Activated CD4-positive, alpha-beta T cell treated with anti-CD3 and anti-CD28 coated beads, Interleukin-2, amount 50 U/mL, for 4 hours (primary cell): ENCODE data around the gene PNPO.

Source experiments
- DNase-seq, 2 experiments: peaks; one replicate each; pipeline ENCODE4 v3.0.0-alpha.2; 2020

Gene PNPO

DNA sequence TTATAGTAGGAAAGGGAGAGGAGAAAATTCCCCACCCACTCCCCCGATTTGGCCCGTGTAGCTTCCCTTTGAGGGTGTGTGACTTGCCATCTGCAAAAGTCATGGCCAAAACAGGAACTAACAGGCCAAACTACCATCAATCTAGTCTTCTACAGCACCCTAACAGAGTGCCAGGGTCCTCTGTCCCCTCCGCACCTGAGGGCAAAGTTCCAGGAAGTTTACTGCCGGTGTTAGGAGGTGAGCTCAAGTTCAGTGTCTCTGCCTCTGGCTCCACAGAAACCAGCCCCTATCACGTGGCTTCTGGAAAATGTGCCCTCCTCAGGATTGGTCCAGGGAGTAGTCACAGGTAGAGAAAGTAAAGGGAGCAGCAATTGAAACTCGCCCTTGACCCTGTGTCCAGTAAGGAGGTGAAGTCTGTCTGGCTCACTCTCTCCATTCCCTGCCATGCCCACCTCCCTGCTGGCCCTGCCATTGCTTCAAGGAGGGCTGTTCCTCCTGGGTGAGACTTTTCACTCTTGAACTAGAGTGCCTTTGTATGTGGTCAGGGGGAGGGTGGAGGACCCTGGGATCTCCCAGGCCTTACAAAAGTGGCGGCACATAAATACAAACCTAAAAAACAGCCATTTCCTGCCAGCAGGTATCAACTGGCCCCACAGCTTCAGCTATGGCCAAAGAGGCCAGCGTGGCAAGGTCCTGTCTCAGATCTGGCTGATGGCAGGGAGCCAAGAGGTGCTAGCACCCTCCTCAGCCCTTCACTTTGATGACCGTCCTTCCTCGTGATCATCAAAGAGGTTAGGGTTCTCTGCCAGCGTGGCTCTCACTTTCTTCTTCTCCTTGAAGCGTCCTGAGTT lies 11.0 kb downstream of the PNPO start:
- no peak for DNase-seq

DNA sequence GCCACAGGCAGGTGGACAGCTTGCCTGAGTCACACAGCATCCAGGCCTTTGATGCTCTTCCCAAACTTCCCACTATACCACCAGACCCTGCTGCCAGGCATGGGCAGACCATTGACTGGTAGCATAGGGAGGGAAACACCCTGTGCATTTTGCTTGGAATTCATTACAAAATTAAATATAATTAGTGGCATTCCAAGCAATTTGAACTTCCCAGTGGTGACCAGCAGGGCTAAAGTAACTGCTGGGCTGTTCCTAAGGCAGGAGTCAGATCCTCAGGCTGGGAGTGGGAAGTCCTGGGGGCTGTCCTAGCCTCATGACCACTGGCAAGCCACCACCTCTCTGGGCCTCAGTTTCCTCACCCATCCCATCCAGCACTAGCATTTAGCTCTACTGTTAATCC lies 12.5 kb downstream of the PNPO start:
- DNase-seq = no peak

DNA sequence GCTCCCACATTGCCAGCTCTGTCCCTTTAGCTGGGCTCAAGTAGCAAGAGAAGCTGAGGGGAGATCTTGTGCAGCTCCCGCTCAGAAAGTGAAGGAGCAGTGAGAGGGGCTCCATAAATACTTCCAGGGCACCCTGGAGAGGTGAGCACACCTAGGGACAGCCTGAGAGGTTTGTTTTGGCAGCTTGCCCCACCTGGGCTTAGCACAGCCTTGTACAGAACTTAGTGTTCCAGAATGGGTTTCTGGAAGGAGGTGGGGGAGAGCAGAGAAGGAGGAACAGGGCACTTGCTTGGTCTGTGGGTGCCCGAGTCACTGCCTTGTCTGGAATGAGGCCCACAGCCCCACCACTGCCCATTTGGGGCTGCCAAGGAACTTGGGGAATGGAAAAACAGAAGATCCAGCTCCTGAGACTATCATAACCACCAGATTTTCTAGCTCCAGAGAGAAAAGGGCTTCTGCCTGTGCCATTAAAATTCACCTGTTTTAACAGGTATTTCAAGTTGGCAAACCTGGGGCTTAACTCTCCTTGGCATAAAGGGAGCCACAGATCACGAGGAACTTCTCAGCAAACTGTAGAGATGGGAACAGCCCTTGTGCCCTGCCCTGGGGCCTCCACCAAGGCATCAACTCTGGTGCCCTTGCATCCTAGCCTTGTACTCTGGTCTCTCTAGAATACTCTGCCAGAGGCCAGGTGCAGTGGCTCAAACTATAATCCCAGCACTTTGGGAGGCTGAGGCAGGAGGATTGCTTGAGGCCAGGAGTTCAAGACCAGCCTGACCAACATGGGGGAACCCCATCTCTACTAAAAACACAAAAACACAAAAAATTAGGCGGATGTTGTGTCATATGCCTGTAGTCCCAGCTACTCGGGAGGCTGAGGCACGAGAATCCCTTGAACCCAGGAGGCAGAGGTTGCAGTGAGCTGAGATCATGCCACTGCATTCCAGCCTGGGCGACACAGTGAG lies 14.4 kb downstream of the PNPO start:
- no peak for DNase-seq

DNA sequence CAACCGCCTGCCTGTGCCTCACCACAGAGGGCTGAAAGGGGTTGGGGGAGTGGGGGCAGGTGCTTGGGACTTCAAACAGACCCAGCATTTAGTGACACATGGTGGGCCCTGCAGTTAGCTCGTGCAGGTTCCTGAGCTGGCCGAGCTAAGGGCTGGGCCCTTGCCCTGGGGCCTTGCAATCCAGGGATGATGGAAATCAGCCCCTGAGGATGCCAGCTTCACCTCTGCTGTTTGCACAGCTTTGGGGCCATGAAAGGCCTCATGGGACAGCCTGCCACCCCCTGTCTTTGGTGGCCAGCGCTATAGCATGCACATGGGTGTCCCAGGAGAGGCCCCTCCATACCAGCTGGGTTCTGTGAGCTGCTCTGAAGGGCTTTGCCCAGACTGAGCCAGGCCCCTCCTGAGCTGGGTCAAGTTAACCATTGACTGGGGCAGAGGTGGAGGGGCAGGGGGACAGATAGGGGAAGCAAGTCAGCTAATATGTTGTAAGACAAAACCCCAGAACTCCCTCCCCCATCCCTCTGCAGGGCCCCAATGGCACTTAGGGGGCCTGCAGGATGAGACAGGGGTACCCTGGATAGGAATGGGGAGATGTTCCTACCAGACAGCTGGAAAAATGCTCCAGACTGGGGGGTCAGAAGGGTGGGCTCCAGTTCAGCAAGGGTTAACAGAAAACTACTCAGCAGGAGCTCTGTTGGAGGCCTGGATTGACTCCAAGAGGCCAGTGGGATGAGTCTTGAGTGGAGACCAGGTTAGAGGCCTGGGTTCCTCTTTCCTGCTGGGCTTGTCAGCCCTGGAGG lies 15.6 kb downstream of the PNPO start:
- DNase-seq = no peak

DNA sequence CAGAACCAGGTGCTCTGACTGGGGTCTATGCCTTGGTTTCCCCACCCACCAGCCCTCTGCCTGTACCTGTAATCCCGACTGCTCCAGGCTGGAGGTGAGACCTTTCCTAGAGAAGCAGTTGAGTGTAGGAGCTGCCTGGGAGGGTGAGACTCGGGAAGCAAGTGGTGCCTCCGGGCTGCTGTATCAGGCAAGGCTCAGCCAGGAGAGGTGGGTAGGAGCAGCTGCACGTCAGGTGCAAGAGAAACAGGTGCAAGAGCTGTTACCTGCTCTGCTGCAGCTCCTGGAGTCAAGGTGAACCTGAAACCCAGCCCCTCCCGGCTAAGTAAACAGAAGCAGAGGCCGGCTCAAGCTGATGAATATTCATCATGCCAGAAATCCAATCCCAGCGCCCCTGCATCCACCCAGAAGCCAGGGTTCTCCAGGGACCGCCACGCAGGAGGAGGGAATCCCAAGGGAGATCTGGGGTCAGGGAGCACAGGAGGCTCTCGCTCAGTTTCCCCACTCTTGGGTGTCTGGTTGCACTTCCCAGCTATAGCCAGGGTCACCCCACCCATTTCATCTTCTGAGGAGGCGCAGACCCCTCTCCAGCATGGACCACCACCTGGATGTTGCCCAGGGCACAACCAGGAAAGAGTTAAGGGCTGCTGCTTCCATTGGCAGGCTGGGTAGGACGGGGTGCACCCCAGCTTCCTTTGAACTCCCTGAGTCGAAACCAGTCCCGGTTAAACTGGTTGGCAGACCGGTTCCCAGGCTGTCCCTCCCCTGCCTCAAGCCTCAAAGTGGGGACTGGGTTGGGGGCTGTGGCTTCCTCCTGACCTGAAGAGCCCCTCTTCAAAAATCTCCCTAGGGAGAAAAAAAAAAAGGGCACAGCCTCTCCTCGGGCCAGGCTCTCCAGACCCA lies 16.5 kb downstream of the PNPO start, which contains the start of gene PRR15L:
Gene PRR15L, minus strand, starts transcription at position 293 of the 900 bp plus-strand sequence. CDS start 4,649 bp downstream, outside the sequence.
- DNase-seq = no peak

DNA sequence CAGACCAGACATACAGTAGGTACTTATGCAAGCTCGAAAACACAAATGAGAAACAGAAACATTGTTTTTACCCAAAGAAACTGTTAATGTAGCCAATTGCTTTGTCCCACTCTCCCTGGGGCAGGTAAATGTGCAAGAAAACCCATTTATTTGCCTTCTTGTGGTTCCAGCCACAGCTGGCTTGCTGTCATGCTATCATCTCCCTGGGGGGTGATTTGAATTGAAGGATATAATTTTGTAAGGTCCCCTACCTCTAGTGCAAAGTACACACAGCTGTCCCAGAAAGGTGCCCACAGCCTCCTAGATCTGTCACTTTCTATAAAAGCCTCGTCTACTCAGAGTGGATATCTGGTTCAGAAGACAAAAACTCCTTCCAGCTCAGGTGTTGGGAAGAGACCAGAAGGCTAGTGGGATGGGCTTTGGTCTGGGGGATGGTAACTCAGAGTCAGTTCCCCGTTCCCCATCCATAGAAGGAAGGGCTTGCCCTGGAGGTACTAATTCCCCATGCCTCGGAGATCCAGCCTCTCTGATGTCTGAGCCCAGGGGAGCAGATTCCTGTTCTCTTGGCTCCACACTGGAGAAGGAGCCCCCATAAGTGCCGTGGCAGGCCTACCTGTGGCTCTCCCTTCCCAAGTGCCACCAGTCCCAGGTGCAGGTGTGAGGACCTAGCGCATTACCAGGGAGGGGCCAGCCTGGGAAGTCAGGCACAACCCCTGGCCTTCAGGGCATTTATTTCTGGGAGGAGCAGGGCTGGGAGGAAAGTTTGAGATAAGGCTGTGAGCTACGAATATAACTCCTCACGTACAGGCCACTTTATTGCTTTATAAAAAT lies 18.7 kb downstream of the PNPO start:
- no peak for DNase-seq

DNA sequence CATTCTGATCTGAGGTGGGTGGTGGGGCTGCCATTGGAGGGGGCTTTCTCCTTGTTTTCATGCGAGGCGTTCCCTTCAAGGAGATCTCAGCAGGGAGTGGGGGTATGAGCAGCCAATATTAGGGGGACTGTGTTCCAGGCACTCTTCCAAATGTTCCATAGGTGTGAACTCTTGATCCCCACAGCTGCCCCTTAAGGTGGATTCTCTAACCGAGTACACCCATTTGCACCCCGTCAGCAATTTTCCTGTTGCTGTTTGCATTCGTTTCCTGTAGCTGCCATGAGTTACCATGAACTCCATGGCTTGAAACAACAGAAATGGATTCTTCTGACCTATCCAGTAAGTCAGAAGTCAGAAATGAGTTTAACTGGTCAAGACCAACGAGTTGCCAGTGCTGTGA lies 20.0 kb downstream of the PNPO start:
- DNase-seq = no peak

DNA sequence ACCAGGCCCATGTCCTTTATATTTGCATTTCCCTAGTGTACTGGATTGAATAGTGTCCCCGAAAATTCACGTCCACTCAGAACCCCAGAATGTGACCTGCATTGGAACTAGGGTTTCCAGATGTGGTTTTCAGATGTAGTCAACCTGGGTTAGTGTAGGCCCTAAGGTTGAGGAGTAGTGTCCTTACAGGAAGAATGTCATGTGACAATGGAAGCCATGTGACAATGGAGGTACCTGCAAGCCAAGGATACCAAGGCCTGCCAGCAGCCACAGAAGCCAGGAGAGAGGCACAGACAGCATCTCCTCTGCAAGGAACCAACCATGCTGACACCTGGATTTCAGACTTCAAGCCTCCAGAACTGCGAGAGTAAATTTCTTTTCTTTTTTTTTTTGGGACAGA lies 21.5 kb downstream of the PNPO start:
- DNase-seq = no peak

DNA sequence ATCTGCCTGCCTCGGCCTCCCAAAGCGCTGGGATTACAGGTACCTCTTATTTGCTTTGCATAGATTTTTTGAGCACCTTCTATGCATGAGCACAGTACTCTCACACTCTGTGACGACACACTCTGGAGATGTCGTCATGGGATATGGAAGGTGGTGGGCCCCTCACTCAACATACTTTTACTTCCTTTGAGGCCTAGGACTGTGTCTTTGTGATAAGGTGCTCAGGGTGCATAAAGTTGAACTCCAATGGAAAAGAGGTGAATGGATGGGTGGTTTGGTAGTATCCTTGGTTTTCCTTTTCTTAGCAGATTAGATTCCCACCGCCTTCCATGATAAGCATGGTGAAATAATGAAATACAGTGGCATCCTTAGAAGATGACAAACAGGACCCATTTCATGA lies 23.5 kb downstream of the PNPO start:
- DNase-seq = no peak

DNA sequence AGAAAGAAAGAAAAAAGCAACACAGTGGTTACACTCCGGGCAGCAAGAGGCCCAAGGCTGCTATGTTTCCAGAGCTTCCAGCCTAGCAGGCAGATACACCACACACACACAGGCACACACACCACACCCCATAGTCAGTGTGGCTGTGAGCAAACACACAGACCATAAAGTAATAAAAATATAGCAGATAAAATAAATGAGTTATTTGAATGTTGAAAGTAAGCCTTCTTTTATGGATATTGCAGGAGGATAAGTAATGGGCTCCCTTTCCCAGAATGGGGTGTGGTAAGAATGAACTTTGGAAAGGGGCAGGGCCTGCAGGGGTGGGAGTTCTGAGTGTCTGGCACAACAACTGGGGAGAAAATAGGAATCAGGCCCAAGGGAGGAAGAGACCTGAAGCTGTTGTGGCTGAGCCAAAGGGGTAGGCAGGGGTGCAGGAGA lies 24.7 kb downstream of the PNPO start:
- DNase-seq = no peak

DNA sequence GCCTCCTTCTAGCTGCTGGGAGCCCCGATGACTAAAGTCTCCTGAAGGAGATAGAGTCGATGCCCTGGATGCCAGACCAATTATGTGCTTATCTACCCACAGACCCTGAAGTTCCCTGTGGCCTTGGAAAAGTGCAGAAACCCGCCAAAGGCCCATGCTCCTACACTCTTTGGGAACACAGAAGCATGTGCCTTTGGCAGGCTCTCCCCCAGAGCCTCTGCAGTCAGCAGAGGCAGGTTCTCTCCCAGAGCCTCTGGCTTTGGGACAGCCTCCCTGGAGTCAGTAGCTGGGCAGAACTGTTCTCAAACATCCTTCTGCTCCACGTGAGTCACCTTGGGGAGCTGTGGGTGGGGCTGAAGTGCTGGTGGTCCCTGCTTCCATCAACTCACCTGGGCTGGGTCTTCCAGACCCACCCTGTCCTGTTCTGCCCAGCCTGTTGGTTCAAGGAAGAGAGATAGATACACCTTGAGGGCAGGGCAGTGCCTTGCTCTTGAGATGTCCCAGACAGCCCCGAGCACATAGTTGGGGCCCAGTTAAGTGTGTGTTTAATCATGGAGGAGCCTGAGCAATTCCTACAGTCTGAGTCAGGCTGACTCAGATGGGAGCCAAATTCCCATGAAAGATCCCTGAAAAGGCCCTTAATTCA lies 26.4 kb downstream of the PNPO start:
- DNase-seq = no peak

DNA sequence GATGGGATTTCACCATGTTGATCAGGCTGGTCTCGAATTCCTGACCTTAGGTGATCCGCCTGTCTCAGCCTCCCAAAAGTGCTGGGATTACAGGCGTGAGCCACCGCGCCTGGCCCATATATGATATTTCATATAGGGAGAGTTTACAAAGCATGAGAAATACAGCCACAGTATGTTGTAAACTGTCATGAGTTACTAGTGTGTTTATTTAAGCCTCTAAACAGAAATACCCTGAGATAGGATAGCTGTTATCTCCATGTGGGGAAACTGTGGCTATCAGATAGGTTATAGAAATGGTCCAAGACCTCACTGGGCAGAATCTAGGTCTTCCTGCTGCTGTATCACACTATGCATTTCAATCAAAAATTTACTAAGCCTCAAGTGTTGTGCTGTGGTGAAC lies 27.5 kb downstream of the PNPO start:
- DNase-seq = no peak

DNA sequence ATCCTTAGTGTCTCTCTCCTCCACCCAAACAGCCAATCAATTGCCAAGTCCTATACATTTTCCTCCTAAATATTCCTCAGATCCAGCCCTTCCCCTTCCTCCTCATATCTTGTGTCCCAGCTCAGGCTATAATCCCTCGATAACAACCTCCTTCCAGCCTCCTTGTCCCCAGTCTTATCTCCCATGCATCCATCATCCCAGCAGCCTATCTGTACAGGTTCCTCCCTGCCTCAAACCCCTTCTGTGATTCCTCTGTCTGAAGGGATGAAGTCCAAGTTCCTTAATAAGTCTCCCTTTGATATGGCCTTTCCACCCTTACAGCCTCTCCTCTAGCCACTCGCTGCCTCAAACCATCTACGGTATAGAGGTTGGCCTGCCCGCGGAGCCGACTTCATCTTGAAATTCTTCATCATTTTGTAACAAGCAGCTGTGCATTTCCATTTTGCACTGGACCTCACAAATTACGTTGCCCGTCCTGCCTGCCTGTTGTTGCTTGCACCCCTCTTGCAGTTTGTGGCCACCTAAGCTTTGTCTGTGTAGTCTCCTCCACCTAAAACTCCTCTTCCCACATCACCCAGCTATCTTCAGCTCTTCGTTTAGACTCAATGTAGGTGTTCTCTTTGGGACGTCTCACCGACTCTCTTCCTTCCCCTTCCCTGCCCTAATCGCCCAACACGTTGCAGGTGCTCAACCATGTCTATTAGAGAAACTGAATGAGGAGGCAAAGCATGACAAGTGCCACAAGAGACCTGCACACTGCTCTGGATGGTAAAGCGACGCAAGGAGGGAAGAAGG lies 28.8 kb downstream of the PNPO start:
- DNase-seq = no peak

DNA sequence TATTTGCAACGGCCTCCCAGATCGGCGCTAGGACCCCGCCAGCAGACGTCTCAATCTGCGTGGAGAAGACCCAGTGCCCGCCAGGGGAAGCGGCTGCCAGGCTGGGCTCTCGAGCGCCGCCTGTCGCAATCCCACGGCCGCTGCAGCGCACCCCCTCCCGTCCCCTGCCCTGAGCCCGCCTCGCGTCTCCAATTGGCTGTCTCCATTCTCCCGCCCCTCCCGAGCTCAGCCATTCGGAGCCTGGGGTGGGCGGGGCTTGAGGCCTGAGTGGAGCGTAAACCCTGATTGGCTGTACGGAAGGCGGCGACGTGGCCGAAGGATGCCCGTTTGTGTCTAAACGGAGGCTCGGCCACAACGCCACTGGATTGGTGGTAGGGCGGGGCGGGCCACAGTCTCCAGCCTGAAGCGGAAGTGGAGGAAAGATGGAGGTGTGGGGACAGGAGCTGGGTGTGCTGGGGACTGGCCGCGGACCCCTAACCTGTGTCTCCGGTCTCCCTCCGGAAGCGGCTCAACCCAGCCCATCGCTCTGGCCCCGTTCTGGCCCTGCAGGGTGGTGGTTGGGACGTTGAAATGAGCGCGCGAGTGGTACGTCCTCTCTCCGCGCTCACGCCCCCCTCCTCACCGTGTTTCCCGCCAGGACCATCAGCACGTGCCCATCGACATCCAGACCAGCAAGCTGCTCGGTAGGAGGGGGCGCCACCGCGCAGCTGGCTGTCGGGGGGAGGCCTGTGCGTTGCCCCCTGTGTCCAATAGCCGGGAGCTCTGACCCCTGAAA lies 29.5 kb downstream of the PNPO start, which contains the start of gene CDK5RAP3:
Gene CDK5RAP3, plus strand, starts transcription at position 389 of the 775 bp plus-strand sequence. Its CDS starts 34 bp downstream, at position 423.
- DNase-seq = peak; percentile 97

DNA sequence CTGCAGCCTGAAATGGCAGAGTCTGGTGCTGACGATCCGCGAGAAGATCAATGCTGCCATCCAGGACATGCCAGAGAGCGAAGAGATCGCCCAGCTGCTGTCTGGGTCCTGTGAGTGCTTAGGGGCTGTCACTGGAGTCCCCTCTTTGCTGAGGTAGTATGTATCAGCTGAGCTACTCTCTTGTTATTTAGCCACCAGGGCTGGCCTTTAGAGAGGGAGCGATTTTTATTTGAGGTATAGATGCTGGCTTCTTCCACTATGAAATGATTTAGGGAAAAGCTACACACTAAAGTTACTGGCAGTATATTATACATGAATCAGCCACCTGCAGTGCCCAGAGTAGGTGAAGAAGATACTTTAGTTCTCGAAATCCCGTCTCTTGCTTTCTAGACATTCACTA lies 32.2 kb downstream of the PNPO start:
- no peak for DNase-seq

DNA sequence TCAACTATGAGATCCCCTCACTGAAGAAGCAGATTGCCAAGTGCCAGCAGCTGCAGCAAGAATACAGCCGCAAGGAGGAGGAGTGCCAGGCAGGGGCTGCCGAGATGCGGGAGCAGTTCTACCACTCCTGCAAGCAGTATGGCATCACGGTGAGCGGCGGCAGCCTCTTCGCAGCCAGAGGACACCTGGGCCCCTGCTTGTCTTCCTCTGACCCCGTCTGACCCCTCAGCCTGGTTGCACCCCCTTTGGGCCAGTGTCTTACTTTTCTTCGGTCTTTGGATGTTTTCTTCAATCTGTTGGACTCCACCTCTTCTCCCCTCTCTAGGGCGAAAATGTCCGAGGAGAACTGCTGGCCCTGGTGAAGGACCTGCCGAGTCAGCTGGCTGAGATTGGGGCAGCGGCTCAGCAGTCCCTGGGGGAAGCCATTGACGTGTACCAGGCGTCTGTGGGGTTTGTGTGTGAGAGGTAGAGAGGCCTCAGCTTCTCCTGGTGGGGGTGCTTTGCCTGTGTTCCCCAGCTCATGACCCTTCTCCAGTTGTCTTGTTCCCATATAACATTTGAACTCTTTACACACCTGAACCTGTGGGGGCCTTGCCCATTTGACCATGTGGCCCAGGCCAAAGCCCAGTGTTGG lies 33.9 kb downstream of the PNPO start:
- no peak for DNase-seq

DNA sequence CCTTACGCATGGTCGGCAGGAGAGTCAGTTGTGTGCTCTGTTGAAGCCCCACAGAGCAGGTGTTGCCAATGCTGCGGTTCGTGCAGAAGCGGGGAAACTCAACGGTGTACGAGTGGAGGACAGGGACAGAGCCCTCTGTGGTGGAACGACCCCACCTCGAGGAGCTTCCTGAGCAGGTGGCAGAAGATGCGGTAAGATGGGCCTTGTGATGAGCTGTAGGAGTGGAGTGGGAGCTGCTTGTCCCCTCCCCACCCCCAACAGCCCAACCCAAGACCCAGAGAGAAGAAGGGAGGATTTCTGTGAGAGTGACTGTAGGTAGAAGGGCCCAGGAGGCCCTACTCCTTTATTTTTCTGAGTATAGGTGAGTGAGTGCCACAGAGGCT lies 34.4 kb downstream of the PNPO start:
- DNase-seq = no peak

DNA sequence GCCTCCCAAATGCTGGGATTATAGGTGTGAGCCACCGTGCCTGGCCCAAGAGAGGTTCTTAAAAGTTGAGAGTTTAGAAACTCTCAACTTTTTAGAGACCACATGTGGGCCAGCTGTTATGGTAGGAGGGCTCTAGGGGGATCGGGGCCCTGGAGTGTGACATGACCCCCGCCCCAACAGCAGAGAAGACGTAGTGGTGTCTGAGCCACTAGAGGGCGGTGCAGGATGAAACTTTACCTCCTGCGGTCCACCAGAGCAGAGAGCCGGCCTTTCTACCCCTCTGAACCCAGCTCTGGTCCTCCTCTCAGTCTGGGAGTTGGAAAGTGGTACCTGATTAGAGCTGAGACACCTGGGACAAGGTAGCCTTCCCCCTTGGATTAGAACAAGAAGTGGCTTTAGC lies 37.0 kb downstream of the PNPO start:
- DNase-seq = peak; percentile 36
